K562 (cell line): Measurements from ENCODE around the gene HES5. TPM values are rescaled to one million over a fixed set of nuclear protein-coding genes. Genes with fewer than 3 reads are reported as not detected.
A peak's percentile ranks its signal among the peaks of the same experiment; 100 is the strongest.

Source experiments
- DMBX1 ChIP-seq: fragments of 250-450 bp; sonication (Bioruptor Pico); IDR thresholded peaks from 2 replicates; pipeline ENCODE4 v1.8.0; 2022; ENCODE audit warnings: inconsistent platforms, mild to moderate bottlenecking, moderate library complexity, borderline replicate concordance
- E2F4 ChIP-seq: sonication (generic); formaldehyde crosslinking; IDR thresholded peaks from 2 replicates; pipeline ENCODE4 v1.8.0; 2022; ENCODE audit warnings: mild to moderate bottlenecking, low read depth, missing genetic modification reagents
- E2F6 ChIP-seq, 2 experiments: IDR thresholded peaks; 2 replicates each; pipeline ENCODE4 v1.6.1; 2011; ENCODE audit warnings: borderline replicate concordance in 1 of 2, control low read depth in 1 of 2, low read depth in 1 of 2, low read length in 1 of 2, mild to moderate bottlenecking in 1 of 2, mixed read lengths in 1 of 2, moderate library complexity in 1 of 2; ENCODE audit not compliant: insufficient read depth in 1 of 2, insufficient read length in 1 of 2, poor library complexity in 1 of 2, severe bottlenecking in 1 of 2; ENCODE audit errors: extremely low read depth in 1 of 2
- ETS2 ChIP-seq: IDR thresholded peaks from 2 replicates; pipeline ENCODE4 v1.6.1; 2016; ENCODE audit warnings: borderline replicate concordance, missing genetic modification characterization, mild to moderate bottlenecking, moderate library complexity, missing compliant biosample characterization; ENCODE audit not compliant: poor library complexity, severe bottlenecking
- FUS ChIP-seq: fragments of 200-400 bp; formaldehyde crosslinking; optimal IDR thresholded peaks from 2 replicates; pipeline ENCODE3; 2017; ENCODE audit warnings: low read depth, low read length
- GTF3C2 ChIP-seq: IDR thresholded peaks from 3 replicates; pipeline ENCODE4 v1.6.1; 2011; ENCODE audit warnings: borderline replicate concordance, mild to moderate bottlenecking, moderate library complexity; ENCODE audit not compliant: insufficient read length; ENCODE audit errors: extremely low read depth
- HDAC1 ChIP-seq, 2 experiments: fragments of 450-650 bp; IDR thresholded peaks; 2 replicates each; pipeline ENCODE4 v1.6.1; 2016 to 2017; ENCODE audit warnings: inconsistent platforms in 1 of 2, mild to moderate bottlenecking in 1 of 2, moderate library complexity in 1 of 2
- HEY1 ChIP-seq: fragments of 250-450 bp; sonication (Bioruptor Pico); IDR thresholded peaks from 2 replicates; pipeline ENCODE4 v1.5.0; 2020; ENCODE audit warnings: mild to moderate bottlenecking, moderate library complexity, borderline replicate concordance
- MEF2A ChIP-seq: IDR thresholded peaks from 2 replicates; pipeline ENCODE4 v1.6.1; 2011; ENCODE audit warnings: low read depth, mild to moderate bottlenecking, low read length, moderate library complexity; ENCODE audit not compliant: control insufficient read depth
- MIER1 ChIP-seq: fragments of 450-650 bp; IDR thresholded peaks from 2 replicates; pipeline ENCODE4 v1.6.1; 2016; ENCODE audit warnings: antibody characterized with exemption, mild to moderate bottlenecking, low read depth
- NR4A1 ChIP-seq, 2 experiments: fragments of 250-450 bp in 1 of 2; fragments of 450-650 bp in 1 of 2; sonication (Bioruptor Pico) in 1 of 2; IDR thresholded peaks; 2 replicates each; pipeline versions ENCODE4 v1.4.0 to v1.6.1; 2016 to 2020; ENCODE audit warnings: mild to moderate bottlenecking in 2 of 2, missing compliant biosample characterization in 1 of 2, missing genetic modification characterization in 1 of 2, moderate library complexity in 1 of 2
- PCBP1 ChIP-seq: fragments of 200-400 bp; formaldehyde crosslinking; IDR thresholded peaks from 2 replicates; pipeline ENCODE4 v1.6.1; 2018; ENCODE audit warnings: mild to moderate bottlenecking, low read depth, low read length; ENCODE audit not compliant: poor library complexity, severe bottlenecking
- SMAD2 ChIP-seq: fragments of 150-350 bp; IDR thresholded peaks from 2 replicates; pipeline ENCODE4 v1.6.1; 2014; ENCODE audit warnings: low read depth, mild to moderate bottlenecking, low read length
- SMAD4 ChIP-seq: fragments of 250-450 bp; sonication (Bioruptor Pico); conservative IDR thresholded peaks from 2 replicates; pipeline ENCODE4 v1.8.0; 2021; ENCODE audit warnings: inconsistent platforms, mild to moderate bottlenecking, moderate library complexity
- STAG1 ChIP-seq: sonication (generic); formaldehyde crosslinking; IDR thresholded peaks from 2 replicates; pipeline ENCODE4 v1.5.0; 2020; ENCODE audit warnings: missing genetic modification reagents, borderline replicate concordance
- STAT5A ChIP-seq: IDR thresholded peaks from 2 replicates; pipeline ENCODE4 v1.6.1; 2012; ENCODE audit warnings: low read length, inconsistent platforms, borderline replicate concordance
- TAF9B ChIP-seq: fragments of 450-650 bp; IDR thresholded peaks from 2 replicates; pipeline ENCODE4 v1.6.1; 2018; ENCODE audit warnings: mild to moderate bottlenecking; ENCODE audit not compliant: partially characterized antibody
- ZNF282 ChIP-seq: sonication (generic); formaldehyde crosslinking; IDR thresholded peaks from 2 replicates; pipeline ENCODE4 v1.8.1; 2023; ENCODE audit warnings: missing genetic modification reagents
- ZNF75A ChIP-seq: fragments of 450-650 bp; formaldehyde crosslinking; IDR thresholded peaks from 2 replicates; pipeline ENCODE4 v1.4.0; 2020; ENCODE audit warnings: mild to moderate bottlenecking
- polyA plus RNA-seq, 8 experiments: library from polyadenylated mRNA; depleted of rRNA in 4 of 8; stranded (reverse) in 5 of 8; unstranded in 3 of 8; fragments of >200 nt; fragmentation: Nextera tagmentation in 2 of 8; fragmentation: Illumina TruSeq in 1 of 8; extraction: Ambion mirVana in 2 of 8; extraction: Trizol in 1 of 8; gene quantifications; 2 replicates each; pipeline versions ENCODE4 v1.2.1 to v1.2.3, GENCODE V29; 2011 to 2014; ENCODE audit warnings: inconsistent platforms in 1 of 8, missing spikeins in 1 of 8
- total RNA-seq, 7 experiments: library from RNA; depleted of rRNA in 6 of 7; stranded (reverse); fragments of >200 nt in 6 of 7; fragmentation: Illumina TruSeq in 2 of 7; extraction: Trizol in 2 of 7; gene quantifications; 2 replicates each; pipeline versions ENCODE4 v1.2.1 to v1.2.3, GENCODE V29; 2011 to 2021; ENCODE audit warnings: low replicate concordance in 1 of 7

The HES5 gene
- total and polyA plus RNA-seq, 9 of the 15 experiments (the other 6 are each of a cell fraction or from before 2014, with no cell fraction given): not detected

- TF ChIP-seq HEY1 (CRISPR knock-in tag): 0 out of 2 replicates have a peak, but pooled peaks have one; percentile 66
- no peak for TF ChIP-seq MIER1
- peak; percentile 63 for TF ChIP-seq PCBP1
- TF ChIP-seq ZNF282: peak; percentile 65; the same call in 1 of the 2 replicates
- no peak for TF ChIP-seq MEF2A
- TF ChIP-seq SMAD2: no peak
- no peak for TF ChIP-seq FUS
- no peak for TF ChIP-seq DMBX1 (CRISPR knock-in tag)
- no peak for TF ChIP-seq STAT5A
- no peak for TF ChIP-seq TAF9B
- peak; percentile 73 for TF ChIP-seq GTF3C2
- TF ChIP-seq NR4A1 (CRISPR knock-in tag; IDR thresholded peaks at IDR 0.05): no peak
- TF ChIP-seq NR4A1 (tag; IDR thresholded peaks at IDR 0.05): peak; percentile 54; the same call in 1 of the 2 replicates
- peak; percentile 69; the same call in 1 of the 2 replicates for TF ChIP-seq E2F4
- peak; percentile 80 for TF ChIP-seq SMAD4 (CRISPR knock-in tag)
- no peak for TF ChIP-seq ETS2 (tag)
- no peak for TF ChIP-seq ZNF75A (CRISPR knock-in tag)
- TF ChIP-seq STAG1 (CRISPR knock-in tag): no peak
- TF ChIP-seq HDAC1 (IDR thresholded peaks at IDR 0.05): peak in 1 of 2 experiments; percentile 54; a peak in 1 of 4 replicates
- peak in 1 of 2 experiments; percentile 23 for TF ChIP-seq E2F6 (IDR thresholded peaks at IDR 0.05; ENCODE audit: borderline replicate concordance in 1 of 2, extremely low read depth in 1 of 2, insufficient read depth in 1 of 2, insufficient read length in 1 of 2, low read depth in 1 of 2, low read length in 1 of 2, poor library complexity in 1 of 2, severe bottlenecking in 1 of 2)
These were observed 16.6 kb upstream of the HES5 start (continued) for GRCh38 chr1:2546515-2547209.
